ENCODE data around the gene RASGRF2. TPM values are rescaled to one million over a fixed set of nuclear protein-coding genes. Genes with fewer than 3 reads are reported as not detected.

The RASGRF2 gene
- polyA plus RNA-seq, 2 of the 4 experiments (the other 2 are of a cell fraction), result 1.4 to 2.1 TPM

DNA sequence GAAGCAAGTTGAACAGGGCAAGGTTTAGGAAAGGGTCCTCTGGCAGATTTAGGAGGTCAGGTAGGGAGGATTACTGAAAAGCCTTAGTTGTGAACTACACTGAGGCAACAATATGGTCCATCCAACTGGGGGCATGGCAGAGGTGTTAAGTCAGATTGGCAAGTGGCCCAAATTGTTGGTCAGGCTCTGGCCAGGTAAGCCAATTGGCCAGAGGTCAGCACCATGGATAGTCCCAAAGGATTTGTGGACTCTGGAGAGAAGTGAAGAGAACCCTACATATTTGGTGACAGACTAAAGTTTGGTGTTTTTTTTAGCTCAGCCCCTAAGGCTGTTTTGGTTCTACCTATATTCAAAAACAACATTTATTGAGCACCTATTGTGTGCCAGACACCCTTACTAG, 39.1 kb upstream of the RASGRF2 start:
- no peak overlapping the region for H3K4me2 ChIP-seq
- no peaks in the 10 kb centered on the region for H3K9me3 ChIP-seq
- POLR2A ChIA-PET, result no interaction called here
- DNase-seq (ENCODE audit: low read depth in 1 of 2, low spot score in 1 of 2), result no peak
- FAIRE-seq, result no peak
- CTCF ChIA-PET, result interaction anchor here (1.3 kb wide), 2 partner anchors 100 to 211 kb away, joined by 3 to 4 read pairs; no protein-coding TSS in a partner anchor
- H3K27ac ChIP-seq, result no peak overlapping the region
- TF ChIP-seq KDM5A (IDR thresholded peaks at IDR 0.05) (no peak), MAFK (IDR thresholded peaks at IDR 0.05; ENCODE audit: partially characterized antibody) (no peak), NR3C1 (IDR thresholded peaks at IDR 0.05) (no peak), HOXB5 (CRISPR knock-in tag; IDR thresholded peaks at IDR 0.05) (no peak), CHD2 (IDR thresholded peaks at IDR 0.05; ENCODE audit: low read length, partially characterized antibody) (no peak)
- TF ChIP-seq, protein P1, sequence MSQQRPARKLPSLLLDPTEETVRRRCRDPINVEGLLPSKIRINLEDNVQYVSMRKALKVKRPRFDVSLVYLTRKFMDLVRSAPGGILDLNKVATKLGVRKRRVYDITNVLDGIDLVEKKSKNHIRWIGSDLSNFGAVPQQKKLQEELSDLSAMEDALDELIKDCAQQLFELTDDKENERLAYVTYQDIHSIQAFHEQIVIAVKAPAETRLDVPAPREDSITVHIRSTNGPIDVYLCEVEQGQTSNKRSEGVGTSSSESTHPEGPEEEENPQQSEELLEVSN (IDR thresholded peaks at IDR 0.05; ENCODE audit: borderline replicate concordance, low read depth), result no peak
- TF ChIP-seq, protein P2, sequence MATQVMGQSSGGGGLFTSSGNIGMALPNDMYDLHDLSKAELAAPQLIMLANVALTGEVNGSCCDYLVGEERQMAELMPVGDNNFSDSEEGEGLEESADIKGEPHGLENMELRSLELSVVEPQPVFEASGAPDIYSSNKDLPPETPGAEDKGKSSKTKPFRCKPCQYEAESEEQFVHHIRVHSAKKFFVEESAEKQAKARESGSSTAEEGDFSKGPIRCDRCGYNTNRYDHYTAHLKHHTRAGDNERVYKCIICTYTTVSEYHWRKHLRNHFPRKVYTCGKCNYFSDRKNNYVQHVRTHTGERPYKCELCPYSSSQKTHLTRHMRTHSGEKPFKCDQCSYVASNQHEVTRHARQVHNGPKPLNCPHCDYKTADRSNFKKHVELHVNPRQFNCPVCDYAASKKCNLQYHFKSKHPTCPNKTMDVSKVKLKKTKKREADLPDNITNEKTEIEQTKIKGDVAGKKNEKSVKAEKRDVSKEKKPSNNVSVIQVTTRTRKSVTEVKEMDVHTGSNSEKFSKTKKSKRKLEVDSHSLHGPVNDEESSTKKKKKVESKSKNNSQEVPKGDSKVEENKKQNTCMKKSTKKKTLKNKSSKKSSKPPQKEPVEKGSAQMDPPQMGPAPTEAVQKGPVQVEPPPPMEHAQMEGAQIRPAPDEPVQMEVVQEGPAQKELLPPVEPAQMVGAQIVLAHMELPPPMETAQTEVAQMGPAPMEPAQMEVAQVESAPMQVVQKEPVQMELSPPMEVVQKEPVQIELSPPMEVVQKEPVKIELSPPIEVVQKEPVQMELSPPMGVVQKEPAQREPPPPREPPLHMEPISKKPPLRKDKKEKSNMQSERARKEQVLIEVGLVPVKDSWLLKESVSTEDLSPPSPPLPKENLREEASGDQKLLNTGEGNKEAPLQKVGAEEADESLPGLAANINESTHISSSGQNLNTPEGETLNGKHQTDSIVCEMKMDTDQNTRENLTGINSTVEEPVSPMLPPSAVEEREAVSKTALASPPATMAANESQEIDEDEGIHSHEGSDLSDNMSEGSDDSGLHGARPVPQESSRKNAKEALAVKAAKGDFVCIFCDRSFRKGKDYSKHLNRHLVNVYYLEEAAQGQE (IDR thresholded peaks at IDR 0.05), result peak; percentile 76
- TF ChIP-seq, protein P3, sequence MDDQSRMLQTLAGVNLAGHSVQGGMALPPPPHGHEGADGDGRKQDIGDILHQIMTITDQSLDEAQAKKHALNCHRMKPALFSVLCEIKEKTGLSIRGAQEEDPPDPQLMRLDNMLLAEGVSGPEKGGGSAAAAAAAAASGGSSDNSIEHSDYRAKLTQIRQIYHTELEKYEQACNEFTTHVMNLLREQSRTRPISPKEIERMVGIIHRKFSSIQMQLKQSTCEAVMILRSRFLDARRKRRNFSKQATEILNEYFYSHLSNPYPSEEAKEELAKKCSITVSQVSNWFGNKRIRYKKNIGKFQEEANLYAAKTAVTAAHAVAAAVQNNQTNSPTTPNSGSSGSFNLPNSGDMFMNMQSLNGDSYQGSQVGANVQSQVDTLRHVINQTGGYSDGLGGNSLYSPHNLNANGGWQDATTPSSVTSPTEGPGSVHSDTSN (IDR thresholded peaks at IDR 0.05), result no peak
- TF ChIP-seq, protein P4, sequence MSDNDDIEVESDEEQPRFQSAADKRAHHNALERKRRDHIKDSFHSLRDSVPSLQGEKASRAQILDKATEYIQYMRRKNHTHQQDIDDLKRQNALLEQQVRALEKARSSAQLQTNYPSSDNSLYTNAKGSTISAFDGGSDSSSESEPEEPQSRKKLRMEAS (IDR thresholded peaks at IDR 0.05), result no peak
- no peaks in the 10 kb centered on the region for H3K4me1 ChIP-seq
- H3K4me3 ChIP-seq, result no peak overlapping the region
- ATAC-seq, result no peak; a peak in 1 of 6 replicates

DNA sequence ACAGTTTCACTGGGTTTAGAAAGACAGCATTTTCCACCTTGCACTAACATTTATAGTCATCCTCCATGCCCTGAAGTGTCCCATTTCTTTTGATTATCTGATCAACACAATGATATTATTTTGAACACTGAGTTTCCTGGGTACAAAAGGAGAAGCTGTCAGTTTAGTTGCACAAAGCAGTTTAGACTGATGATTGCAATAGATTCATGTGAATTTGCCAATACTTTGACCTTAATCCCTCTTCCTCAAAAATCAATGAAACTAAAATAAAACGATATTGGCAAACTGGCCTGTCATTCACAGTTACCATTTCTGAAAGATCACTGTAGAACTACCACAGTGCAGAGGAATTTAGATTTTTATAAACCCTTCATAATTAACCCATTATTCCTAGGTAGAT, 34.2 kb upstream of the RASGRF2 start:
- TF ChIP-seq ZNF302 (CRISPR knock-in tag; IDR thresholded peaks at IDR 0.05), result no peak
- no peak for TF ChIP-seq MYC (IDR thresholded peaks at IDR 0.05; ENCODE audit: borderline replicate concordance, low read length)
- no peak for TF ChIP-seq ZSCAN20 (CRISPR knock-in tag; IDR thresholded peaks at IDR 0.05)
- TF ChIP-seq JUN (IDR thresholded peaks at IDR 0.05), result no peak
- TF ChIP-seq NR3C1 (IDR thresholded peaks at IDR 0.05), result no peak
- TF ChIP-seq, protein P5, sequence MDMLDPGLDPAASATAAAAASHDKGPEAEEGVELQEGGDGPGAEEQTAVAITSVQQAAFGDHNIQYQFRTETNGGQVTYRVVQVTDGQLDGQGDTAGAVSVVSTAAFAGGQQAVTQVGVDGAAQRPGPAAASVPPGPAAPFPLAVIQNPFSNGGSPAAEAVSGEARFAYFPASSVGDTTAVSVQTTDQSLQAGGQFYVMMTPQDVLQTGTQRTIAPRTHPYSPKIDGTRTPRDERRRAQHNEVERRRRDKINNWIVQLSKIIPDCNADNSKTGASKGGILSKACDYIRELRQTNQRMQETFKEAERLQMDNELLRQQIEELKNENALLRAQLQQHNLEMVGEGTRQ (IDR thresholded peaks at IDR 0.05), result no peak
- no peak for TF ChIP-seq FOXS1 (CRISPR knock-in tag; IDR thresholded peaks at IDR 0.05)
- TF ChIP-seq, protein P3 (IDR thresholded peaks at IDR 0.05), result no peak
- no peak for TF ChIP-seq CBX8 (IDR thresholded peaks at IDR 0.05)
- no peak for TF ChIP-seq FOSB (CRISPR knock-in tag; IDR thresholded peaks at IDR 0.05)
- TF ChIP-seq RFX5 (IDR thresholded peaks at IDR 0.05), result no peak
- TF ChIP-seq ESRRA (IDR thresholded peaks at IDR 0.05; ENCODE audit: borderline replicate concordance, low read length), result no peak
- no peak for TF ChIP-seq CEBPB (IDR thresholded peaks at IDR 0.05)
- TF ChIP-seq, protein P6, sequence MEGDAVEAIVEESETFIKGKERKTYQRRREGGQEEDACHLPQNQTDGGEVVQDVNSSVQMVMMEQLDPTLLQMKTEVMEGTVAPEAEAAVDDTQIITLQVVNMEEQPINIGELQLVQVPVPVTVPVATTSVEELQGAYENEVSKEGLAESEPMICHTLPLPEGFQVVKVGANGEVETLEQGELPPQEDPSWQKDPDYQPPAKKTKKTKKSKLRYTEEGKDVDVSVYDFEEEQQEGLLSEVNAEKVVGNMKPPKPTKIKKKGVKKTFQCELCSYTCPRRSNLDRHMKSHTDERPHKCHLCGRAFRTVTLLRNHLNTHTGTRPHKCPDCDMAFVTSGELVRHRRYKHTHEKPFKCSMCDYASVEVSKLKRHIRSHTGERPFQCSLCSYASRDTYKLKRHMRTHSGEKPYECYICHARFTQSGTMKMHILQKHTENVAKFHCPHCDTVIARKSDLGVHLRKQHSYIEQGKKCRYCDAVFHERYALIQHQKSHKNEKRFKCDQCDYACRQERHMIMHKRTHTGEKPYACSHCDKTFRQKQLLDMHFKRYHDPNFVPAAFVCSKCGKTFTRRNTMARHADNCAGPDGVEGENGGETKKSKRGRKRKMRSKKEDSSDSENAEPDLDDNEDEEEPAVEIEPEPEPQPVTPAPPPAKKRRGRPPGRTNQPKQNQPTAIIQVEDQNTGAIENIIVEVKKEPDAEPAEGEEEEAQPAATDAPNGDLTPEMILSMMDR (IDR thresholded peaks at IDR 0.05), result no peak
- no peak for TF ChIP-seq RCOR1 (IDR thresholded peaks at IDR 0.05; ENCODE audit: low read depth, low read length)
- ChIA-PET POLR2A (no interaction called here), CTCF (no interaction called here)
- Histone ChIP-seq H3K4me1 (no peaks in the 10 kb centered on the region), H3K27ac (no peak overlapping the region), H3K9me3 (no peaks in the 10 kb centered on the region), H3K4me2 (no peak overlapping the region), H3K4me3 (no peak overlapping the region)
- FAIRE-seq (no peak), DNase-seq (ENCODE audit: low read depth in 1 of 2, low spot score in 1 of 2) (no peak), ATAC-seq (no peak)
- WGBS (ENCODE audit: missing lambda C conversion rate), result 22% methylated on average over 1 of the region's 1 CpG

Measured in A549 (cell line).